Kidney epithelial cell (primary cell): ENCODE measurements around the gene TFAP2B. TPM values are rescaled to one million over a fixed set of nuclear protein-coding genes. Genes with fewer than 3 reads are reported as not detected.
A peak's percentile ranks its signal among the peaks of the same experiment; 100 is the strongest.

ENCODE experiments used
- DNase-seq: peaks from one replicate; pipeline ENCODE4 v3.0.0-alpha.2; 2010; ENCODE audit warnings: low read depth
- H3K27me3 ChIP-seq: 2 replicates; pipeline ENCODE4 v1.6.0; 2011; ENCODE audit warnings: low read length; ENCODE audit not compliant: control insufficient read depth, insufficient read depth
- H3K36me3 ChIP-seq: 2 replicates; pipeline ENCODE4 v1.5.1; 2011; ENCODE audit warnings: low read length; ENCODE audit not compliant: control insufficient read depth, insufficient read depth
- H3K4me3 ChIP-seq: 2 replicates; pipeline ENCODE4 v1.5.1; 2011; ENCODE audit warnings: low read depth, mild to moderate bottlenecking, control low read depth, low read length
- CTCF ChIP-seq: IDR thresholded peaks from 2 replicates; pipeline ENCODE4 v1.5.1; 2011; ENCODE audit warnings: mild to moderate bottlenecking, moderate library complexity, low read length, control low read depth, inconsistent platforms; ENCODE audit not compliant: insufficient read depth, poor library complexity, severe bottlenecking
- total RNA-seq: library from RNA; depleted of rRNA; stranded (reverse); fragments of >200 nt; gene quantifications from 2 replicates; pipeline ENCODE4 v1.2.3, GENCODE V29; 2015

TFAP2B gene
- total RNA-seq, 1 donor from 2014 or later, result 0.42 TPM

- peak overlapping the region; percentile 38 for H3K4me3 ChIP-seq
- no peak for DNase-seq
- TF ChIP-seq CTCF, result no peak
- no peaks in the 10 kb centered on the region for H3K36me3 ChIP-seq
- peaks cover 36% of the 10 kb centered on the region for H3K27me3 ChIP-seq
Observed at GRCh38 chr6:50849796-50850180, 31.1 kb downstream of the TFAP2B start.

- Histone ChIP-seq H3K4me3 (peak overlapping the region; percentile 38), H3K36me3 (no peaks in the 10 kb centered on the region), H3K27me3 (peaks cover 33% of the 10 kb centered on the region)
- DNase-seq, result no peak
- TF ChIP-seq CTCF, result no peak
Observed at GRCh38 chr6:50850223-50851048, 31.8 kb downstream of the TFAP2B start.

GRCh38 chr6:50851049-50851845 is 32.6 kb downstream of the TFAP2B start:
- Histone ChIP-seq H3K4me3 (no peak overlapping the region), H3K27me3 (peaks cover 25% of the 10 kb centered on the region), H3K36me3 (no peaks in the 10 kb centered on the region)
- no peak for DNase-seq
- no peak for TF ChIP-seq CTCF

GRCh38 chr6:50853939-50854338 is 35.3 kb downstream of the TFAP2B start:
- no peaks in the 10 kb centered on the region for H3K36me3 ChIP-seq
- peaks cover 18% of the 10 kb centered on the region for H3K27me3 ChIP-seq
- H3K4me3 ChIP-seq, result no peak overlapping the region
- TF ChIP-seq CTCF, result no peak
- DNase-seq, result no peak

GRCh38 chr6:50861692-50862091 is 43.0 kb downstream of the TFAP2B start:
- no peak for TF ChIP-seq CTCF
- no peak for DNase-seq
- H3K4me3 ChIP-seq, result no peak overlapping the region

GRCh38 chr6:50862176-50862575 is 43.5 kb downstream of the TFAP2B start:
- Histone ChIP-seq H3K27me3 (no peaks in the 10 kb centered on the region), H3K4me3 (no peak overlapping the region), H3K36me3 (no peaks in the 10 kb centered on the region)
- no peak for DNase-seq
- TF ChIP-seq CTCF, result no peak

More at GRCh38 chr6:50861692-50862091, 43.0 kb downstream of the TFAP2B start:
- H3K36me3 ChIP-seq, result no peaks in the 10 kb centered on the region
- H3K27me3 ChIP-seq, result no peaks in the 10 kb centered on the region
